GM21619 (cell line): Measurements from ENCODE around the gene TPCN1.
"Not testable (repeated sequence)": the region's sequence is repeated elsewhere in the genome, so short reads cannot be mapped to it uniquely, and the experiment has no call there.

Experiments used
- ATAC-seq: cut with Tn5 transposase; IDR thresholded peaks from one replicate; pipeline ENCODE4 v1.9.1; 2021; ENCODE audit not compliant: unreplicated experiment

Gene TPCN1

GRCh38 chr12:113196582-113196981 is 24.7 kb upstream of the TPCN1 start:
- ATAC-seq, result no peak

GRCh38 chr12:113196990-113197389 is 24.3 kb upstream of the TPCN1 start:
- ATAC-seq, result peak; percentile 88

- no peak for ATAC-seq
These were observed 23.7 kb upstream of the TPCN1 start for GRCh38 chr12:113197518-113198077.

GRCh38 chr12:113198296-113198695 is 23.0 kb upstream of the TPCN1 start:
- no peak for ATAC-seq

GRCh38 chr12:113200021-113200797 is 21.1 kb upstream of the TPCN1 start:
- ATAC-seq, result no peak

GRCh38 chr12:113201187-113202177 is 19.8 kb upstream of the TPCN1 start:
- no peak for ATAC-seq

GRCh38 chr12:113202300-113203075 is 18.8 kb upstream of the TPCN1 start:
- no peak for ATAC-seq

GRCh38 chr12:113203852-113204760 is 17.2 kb upstream of the TPCN1 start:
- ATAC-seq, result no peak

- no peak for ATAC-seq
These were observed 16.5 kb upstream of the TPCN1 start for GRCh38 chr12:113204804-113205203.

- not testable (repeated sequence) for ATAC-seq
These were observed 14.5 kb upstream of the TPCN1 start for GRCh38 chr12:113206802-113207201.

- peak; percentile 1 for ATAC-seq
These were observed 13.6 kb upstream of the TPCN1 start for GRCh38 chr12:113207613-113208040.

- peak; percentile 79 for ATAC-seq
These were observed 13.0 kb upstream of the TPCN1 start for GRCh38 chr12:113208041-113208934.

- ATAC-seq, result no peak
These were observed 10.1 kb upstream of the TPCN1 start for GRCh38 chr12:113211160-113211559.

- no peak for ATAC-seq
These were observed 6.3 kb upstream of the TPCN1 start for GRCh38 chr12:113214895-113215400.

GRCh38 chr12:113216027-113216426 is 5.2 kb upstream of the TPCN1 start:
- no peak for ATAC-seq

GRCh38 chr12:113220593-113221180 is 577 bp upstream of the TPCN1 start:
- ATAC-seq, result no peak

GRCh38 chr12:113221997-113222729 is 899 bp downstream of the TPCN1 start:
- no peak for ATAC-seq
